GM18517 (cell line): ENCODE results near the gene SLC2A4RG.

Experiments used
- ATAC-seq: cut with Tn5 transposase; IDR thresholded peaks from one replicate; pipeline ENCODE4 v1.9.1; 2021; ENCODE audit warnings: mild to moderate bottlenecking, moderate library complexity; ENCODE audit not compliant: unreplicated experiment

Gene SLC2A4RG

DNA sequence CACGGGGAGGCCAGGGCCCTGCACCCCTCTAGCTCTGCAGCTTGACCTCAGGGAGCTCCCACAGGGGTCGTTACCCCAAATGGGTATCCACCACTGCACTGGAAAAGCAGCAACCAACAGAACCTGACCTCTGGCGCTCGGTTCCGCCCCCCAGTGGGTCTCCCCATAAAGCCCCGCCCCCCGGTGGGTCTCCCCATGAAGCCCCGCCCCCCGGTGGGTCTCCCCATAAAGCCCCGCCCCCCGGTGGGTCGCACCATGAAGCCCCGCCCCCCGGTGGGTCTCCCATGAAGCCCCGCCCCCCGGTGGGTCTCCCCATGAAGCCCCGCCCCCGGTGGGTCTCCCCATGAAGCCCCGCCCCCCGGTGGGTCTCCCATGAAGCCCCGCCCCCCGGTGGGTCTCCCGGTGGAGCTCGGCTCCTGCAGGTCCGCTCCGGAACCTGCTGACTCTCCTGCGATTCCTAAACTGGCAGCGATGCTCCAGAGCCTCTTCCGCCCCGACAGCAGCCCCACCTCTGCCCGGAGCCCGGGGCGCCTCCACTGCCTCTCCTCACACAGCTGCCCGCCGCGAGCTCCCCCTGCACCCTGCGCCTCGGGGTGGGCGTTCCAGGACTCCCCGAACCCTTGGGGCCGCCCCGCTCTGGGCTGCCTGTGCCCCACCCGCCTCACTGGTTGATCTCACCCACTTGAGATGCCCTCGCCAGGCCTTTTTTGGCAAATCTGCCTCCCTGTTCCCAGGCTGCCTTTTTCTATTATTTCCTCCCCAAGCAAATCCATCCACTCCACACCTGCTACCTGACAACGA lies 12.1 kb downstream of the SLC2A4RG start:
- ATAC-seq = no peak

DNA sequence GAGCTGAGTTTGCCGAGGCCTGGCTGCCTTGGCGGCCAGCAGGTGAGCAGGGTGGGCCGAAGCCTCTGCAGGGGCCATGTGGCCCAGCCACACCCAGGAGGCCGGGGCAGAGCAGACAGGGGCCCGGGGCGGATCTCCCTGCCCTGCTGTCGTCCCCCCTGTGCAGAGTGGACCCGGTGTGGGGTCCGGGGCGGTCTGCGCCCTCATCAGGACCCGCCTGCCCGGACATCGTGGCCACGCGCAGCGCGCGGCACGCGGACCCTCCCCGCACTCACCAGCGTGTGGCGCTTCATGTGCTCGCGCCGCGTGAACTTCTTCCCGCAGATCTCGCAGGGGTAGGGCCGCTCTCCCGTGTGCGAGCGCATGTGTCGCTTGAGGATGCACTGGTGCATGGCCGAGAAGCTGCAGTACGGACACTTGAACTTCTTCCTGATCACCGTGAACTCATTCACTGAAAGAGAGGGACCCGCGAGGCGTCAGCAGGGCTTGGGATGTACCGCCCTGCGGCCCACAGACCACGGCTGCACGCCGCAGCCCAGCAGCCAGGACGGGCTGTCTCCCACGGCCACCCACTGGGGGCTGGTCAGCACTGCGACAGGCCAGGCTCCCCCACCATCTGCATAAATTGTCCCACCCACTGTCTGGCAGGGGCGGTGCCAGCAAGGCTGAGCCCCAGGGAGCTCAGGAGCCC lies 13.0 kb downstream of the SLC2A4RG start:
- no peak for ATAC-seq

DNA sequence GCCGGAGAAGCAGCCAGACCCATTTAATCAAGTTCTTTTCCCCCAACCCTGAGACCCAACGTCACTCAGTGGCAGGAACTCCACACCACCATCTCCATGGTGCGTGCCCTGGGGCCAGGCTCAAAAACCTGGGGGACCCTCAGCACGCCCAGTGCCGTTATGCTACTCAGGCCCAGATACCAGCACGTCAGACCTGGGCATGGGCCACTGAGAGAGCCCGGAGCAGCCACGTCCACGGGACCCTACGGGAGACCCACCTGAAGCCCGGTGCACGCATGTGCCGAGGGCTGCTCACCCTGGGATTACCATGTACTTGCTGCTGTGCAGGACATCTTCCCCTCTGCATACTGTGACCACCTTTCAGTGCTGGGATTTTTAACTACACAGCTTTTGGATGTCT lies 13.8 kb downstream of the SLC2A4RG start:
- ATAC-seq = no peak

DNA sequence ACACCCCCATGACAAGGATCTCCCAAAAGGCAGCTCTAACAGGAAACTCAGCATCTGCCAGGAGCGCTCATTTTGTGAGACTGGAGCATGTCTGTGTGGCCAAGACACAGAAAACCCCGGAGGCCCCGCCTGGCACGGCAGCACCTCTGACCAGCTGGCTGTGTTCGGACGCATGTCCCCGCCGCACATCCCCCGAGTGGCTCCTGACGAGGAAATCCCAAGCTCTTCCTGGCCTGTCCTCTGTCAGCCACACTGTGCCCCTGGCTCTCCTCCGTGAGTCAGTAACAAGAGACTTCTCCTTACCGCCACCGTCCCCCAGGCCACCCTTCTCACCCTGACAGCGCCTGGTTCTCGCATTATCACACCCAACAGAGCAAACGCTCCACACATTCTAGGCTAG lies 14.4 kb downstream of the SLC2A4RG start:
- ATAC-seq = no peak

DNA sequence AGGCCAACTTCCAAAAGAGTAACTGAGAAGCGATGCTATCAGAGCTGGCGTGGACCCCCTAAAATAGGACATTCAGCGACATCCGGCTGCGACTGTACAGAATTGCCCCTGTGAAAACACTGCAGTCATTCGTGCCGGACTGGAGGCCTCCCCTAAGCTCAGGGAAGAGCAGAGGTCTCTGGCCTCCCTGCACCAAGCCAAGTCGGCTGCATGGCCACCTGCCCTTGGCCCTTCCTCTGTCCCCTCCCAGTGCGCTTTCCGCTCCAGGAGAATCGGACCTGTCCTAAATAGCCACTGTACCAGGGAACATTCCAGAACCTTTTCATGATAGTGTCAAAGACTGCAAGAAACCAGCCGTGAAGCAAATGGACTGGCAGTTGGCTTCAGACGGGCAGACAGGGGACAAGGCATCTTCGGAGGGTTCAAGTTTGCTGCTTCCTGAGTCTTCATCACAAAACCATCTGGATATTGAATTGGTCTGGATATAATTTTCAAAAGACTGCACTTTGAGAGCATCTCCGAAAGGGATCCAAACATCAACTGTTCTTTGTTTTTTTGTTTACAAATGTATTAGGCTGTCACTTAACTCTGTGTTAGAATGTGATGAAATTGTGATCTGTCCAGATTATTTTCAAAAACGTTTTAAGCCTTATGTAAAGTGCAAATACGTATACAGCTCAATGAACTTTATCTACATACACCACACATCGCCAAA lies 16.5 kb downstream of the SLC2A4RG start:
- no peak for ATAC-seq

DNA sequence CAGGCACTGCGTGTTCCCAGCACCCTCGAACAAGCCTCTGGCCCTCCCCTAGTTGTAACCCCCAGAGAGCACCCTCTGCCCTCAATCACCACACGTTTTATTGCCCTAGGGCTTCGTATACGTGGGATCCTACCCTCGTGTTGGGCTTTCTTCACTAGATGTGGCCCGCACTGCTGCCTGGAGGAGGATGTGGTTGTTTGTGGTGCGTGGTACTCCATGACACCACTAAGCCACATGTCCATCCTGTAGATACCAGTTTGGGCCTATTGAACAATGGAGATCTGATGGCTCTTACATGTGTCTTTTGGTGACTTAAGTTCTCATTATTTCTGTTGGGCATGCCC lies 17.0 kb downstream of the SLC2A4RG start:
- ATAC-seq = no peak

DNA sequence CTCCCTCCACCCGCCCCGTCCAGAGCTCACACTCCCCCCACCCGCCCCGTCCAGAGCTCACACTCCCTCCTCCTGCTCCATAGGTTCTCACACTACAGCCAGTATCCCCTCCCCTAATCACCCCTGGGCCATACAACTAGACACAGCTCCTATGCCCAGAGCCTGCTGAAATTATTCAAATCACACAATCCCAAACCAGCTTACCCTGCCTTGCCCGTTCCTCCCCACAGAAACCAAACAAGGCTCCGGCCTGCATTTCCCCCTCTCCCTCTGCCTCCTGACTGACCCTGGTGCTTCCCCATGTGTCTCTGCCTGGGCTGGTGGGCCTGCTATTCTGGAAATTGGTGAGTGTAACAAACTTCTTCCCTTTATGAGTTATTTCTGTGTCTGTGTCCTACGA lies 18.6 kb downstream of the SLC2A4RG start:
- no peak for ATAC-seq

DNA sequence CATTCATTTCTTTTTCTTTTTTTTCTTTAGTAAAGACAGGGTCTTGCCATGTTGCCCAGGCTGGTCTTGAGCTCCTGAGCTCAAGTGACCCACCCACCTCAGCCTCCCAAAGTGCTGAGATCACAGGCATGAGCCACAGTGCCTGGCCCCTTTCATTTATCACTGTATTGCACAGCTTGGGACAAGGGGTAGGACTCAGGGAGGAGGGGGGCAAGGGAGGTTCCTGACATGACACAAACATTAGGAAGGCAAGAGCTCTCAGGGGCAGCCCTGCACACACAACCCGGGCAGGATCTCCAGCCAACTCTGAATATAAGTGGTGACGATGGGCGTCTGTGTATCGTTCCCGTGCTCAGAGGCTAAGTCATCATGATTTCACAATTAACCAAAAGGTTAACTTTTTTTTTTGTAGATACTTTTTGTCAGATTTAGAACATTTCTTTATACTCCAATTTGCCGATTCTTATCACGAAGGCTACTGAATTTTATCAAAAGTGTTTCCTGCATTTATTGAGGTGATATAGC lies 19.9 kb downstream of the SLC2A4RG start:
- no peak for ATAC-seq

DNA sequence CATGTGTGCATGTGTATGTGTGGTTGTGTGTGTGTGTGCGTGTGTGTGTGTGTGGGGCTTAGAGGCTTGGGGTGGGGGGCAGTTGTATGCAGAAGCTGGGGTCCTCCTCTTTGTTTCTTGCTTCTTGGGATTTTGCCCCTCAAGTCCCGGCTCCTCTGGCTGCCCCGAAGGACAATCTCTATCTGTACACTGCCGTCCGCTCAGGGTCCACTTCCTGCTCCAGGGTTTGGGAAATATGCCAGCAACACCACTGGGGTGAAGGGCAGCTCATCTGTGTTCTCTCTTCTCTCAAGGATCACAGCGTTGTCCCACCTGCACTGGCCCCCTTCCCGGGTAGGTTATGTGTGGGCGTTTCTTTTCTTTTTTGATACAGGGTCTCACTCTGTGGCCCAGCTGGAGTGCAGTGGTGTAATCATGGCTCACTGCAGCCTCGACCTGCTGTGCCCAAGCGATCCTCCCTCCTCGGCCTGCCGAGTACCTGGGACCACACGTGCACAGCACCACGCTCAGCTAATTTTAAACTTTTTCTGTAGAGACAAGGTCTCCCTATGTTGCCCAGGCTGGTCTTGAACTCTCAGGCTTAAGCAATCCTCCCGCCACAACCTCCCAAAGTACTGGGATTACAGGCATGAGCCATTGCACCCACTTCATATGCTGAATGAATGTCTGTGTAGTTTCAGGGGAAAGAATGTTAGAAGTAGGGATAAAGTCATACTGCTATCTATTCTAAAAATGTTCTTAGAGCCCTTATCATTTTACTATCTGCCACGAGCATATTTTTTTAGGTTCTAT lies 25.7 kb downstream of the SLC2A4RG start:
- ATAC-seq = no peak

DNA sequence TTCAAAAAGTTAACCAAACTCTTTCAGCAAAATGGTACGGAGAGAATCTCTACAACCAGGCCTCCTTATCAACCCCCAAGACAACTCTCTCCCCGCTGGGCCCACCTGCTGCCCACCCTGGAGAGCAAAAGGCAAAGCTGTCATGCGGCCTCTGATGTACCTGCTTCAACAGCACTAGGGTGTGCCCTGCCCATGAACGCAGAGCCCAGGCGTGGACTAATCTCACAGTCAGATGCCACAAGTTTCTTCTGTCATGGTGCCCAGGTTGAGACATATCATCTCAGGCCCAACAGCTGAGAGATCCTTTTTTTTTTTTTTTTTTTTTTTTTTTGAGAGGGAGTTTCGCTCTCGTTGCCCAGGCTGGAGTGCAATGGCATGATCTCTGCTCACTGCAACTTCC lies 26.3 kb downstream of the SLC2A4RG start:
- no peak for ATAC-seq

DNA sequence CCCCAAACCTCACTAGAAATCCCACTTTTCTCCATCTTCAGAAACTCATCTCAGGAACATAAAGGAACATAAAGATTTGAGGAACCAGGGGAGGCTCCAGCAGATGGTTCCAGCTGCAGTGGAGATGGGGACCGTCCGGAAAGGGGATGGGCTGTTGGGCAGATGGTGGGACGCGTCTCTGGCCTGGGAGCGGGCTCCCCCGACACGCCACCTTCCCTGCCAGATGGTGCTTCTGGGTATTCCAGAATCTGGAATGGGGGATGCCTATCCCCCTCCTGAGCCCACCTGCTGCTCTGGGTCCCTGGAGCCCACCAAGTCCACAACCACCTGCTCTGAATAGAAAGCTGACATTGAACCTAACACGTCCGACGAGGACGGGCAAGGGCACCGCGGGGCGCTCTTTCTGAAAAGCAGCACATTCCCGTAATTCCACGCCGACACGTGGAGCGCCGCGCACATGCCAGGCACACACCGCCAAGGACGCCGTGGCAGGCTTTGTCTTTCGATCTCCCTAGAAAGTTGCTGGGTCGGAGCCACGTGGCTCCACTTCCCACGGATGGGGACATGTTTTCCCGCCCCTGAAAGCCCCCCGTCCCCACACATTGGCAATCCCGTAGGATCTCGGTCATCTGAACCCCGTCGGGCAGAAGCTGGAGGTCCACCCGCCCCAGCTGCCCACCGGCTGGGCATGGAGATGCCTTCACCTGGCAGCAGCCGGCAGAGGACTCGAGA lies 27.3 kb downstream of the SLC2A4RG start:
- no peak for ATAC-seq

DNA sequence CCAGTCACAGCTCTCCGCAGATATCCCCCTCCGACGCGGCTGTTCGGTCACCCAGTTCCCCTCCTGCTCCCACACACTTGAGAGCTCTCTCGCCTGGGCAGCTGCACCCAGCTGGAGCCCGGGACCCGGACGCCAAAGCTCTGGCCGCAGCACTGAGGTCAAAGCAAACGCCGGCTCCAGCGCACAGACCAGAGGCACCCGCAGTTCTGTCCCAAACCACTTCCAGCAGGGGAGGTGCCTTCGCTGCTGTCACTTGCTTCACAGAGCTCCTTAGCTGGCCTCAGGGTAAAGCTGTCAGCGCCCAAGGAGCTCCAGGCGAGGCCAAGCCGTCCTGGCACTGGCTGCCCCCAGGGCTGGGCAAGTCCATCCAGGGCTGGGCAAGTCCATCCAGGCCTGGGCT lies 27.9 kb downstream of the SLC2A4RG start:
- no peak for ATAC-seq

DNA sequence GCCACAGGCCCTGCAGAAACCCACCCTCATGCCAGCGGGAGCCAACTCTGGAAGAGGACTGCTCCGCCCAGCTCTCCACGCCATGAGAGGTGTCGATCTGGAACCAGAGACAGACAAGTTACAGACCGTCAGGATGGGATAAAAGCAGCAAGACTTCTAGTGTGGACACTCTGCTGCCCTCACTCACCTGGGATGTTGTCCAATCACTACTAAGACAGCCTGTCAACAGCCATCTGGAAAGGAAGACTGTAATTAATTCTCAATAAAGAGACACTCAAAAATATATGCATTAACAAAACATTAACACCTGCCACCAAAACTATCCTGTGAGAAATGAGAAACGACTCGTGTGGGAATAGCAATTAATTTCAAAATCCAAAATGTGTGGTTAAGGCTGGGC lies 28.3 kb downstream of the SLC2A4RG start:
- no peak for ATAC-seq

DNA sequence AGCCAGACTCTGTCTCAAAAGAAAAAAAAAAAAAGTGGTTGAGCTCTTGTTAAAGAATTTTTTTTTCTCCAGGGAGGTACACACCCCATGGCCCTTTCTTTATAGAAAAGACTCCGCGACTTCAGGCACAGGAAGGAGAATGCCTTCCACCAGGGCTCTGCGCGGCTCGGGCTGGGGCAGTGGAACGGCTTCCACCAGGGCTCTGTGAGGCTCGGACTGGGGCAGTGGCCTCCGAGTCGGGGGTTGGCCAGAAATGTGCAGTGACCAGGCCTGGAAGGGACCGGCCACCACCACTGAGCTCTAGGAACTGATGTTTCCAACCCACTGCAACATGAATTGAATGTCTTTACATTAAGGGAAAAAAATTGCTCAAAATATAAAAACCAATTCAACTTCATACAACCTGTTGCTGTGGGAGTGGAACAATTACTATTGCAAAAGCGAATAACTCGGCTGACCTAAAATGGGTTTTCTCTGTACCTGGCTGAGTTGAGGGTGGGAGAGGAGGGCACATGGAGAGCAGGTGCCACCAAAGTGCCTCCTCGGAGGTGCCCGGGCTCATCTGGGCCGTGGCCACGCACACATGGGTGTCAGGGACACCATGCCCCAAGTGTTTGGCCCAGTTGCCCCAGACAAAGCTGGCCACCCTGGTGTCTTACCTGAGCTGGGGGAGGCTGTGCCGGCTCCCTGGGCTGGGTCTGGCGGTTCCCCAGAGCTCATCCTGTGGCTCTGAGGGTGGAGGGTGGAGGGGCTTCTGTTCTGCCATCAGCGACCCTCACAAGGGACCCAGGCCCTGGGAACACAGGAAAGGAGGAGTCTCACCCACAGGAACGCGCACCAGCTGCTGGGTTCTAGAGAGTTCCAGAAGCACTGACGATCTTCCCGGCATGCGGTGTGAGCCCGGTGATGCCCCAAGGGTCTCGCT lies 29.3 kb downstream of the SLC2A4RG start:
- ATAC-seq = no peak

DNA sequence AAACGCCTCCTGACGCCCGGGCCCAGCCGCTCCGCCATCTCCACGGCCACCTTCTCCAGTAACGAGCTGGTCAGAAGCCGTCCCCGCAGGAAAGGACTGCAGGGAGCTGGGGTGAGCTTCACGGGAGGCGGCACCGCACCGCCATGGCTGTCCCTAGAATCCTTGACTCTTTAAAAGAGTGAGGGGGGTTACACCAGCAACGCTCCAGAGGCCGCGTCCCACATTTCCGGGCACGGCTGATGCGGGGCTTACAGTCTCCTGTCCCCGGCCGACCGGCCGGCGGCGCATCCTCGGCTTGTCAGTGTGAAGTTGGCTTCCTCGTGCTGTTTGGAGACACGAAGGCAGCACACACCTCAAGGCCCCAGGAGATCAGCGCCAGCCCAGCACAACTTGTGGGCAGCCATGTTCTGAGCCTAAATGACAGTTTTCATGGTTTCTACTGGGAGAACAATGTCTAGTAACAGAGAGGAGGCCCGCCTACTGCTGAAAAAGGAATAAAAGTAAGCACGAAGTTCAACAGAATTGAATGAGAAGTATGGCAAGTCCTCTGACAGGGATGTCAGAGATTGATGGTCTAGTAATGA lies 30.4 kb downstream of the SLC2A4RG start:
- no peak for ATAC-seq

DNA sequence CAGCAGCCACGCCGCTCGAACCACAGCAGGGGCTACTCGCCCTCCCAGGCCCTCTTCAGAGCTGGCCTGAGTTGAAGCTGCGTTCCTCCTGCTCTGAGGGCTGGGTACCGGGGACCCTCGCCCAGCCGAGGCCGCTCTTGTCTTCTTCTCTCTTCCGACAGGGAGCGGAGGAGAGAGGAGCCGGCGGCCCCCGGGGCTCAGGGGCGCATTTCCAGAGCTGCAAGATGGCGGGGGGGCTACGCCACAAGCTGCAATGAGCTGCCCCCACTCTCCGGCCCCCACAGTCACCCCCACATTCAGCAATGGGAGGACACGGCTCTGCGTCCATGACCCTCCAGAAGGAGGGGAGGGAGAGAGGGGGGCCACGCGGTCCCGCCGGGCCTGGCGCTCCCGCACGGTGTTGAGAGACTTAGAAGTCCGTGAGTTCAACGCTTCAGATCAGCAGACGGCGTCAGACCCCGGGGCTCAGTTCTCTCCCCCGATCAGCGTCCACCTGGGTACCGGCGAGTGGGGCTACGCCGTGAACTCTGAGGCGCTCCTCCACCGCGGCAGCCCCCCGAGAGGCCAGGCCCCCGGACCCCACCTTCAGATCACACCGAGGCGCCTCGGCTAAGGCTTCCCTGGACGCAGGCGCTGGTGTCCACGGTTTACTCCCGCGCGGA lies 31.6 kb downstream of the SLC2A4RG start:
- no peak for ATAC-seq

DNA sequence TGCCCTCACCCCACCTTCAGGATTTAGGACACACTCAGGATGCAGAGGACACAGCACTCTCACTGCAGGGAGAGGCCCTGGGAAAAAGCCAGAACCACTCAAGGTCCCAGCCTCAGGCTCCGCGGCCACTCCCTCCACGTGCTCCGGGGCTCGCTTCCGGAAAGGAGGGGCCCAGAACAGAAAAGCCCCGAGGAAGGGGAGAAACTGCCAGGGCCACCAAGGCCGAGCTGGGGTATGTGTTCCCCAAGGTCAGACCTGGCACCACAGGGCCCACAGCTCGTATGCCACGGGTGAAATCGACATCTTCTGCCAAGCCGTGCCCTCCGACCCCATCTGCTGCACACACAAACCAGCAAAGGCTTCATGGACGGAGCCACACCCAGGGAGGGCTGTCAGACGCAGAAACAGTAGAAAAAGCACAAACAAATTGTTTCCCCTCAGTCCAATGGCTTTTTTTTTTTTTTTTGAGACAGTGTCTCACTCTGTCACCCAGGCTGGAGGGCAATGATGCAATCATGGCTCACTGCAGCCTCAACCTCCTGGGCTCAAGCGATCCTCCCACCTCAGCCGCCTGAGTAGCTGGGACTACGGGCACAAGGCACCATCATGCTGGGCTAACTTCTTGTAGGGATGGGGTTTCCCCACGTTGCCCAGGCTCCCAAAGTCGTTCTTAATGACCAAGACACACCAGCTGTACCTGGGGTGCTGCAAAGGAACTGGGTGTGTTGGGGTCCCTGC lies 33.4 kb downstream of the SLC2A4RG start:
- ATAC-seq = no peak
